ENCODE measurements around the gene SCLY. TPM values are rescaled to one million over a fixed set of nuclear protein-coding genes. Genes with fewer than 3 reads are reported as not detected.

Gene SCLY
- polyA plus RNA-seq, 1 experiment: 11.2 TPM

GRCh38 chr2:238095143-238095542 is 34.3 kb downstream of the SCLY start:
- ChIA-PET POLR2A (no interaction called here), CTCF (interaction anchor here (0.5 kb wide), 1 partner anchor 113 kb away, joined by 3 read pairs; no protein-coding TSS in a partner anchor)
- no peak overlapping the region for H3K27ac ChIP-seq (ENCODE audit: low read depth, low read length)
- peaks cover 9% of the 10 kb centered on the region; the same call in 1 of the 2 replicates for H3K9me3 ChIP-seq (ENCODE audit: control insufficient read depth, insufficient read depth, low read length)
- TF ChIP-seq CTCF (IDR thresholded peaks at IDR 0.05; ENCODE audit: low read depth, low read length): no peak
- DNase-seq (ENCODE audit: low read depth, low spot score): no peak
- H3K4me3 ChIP-seq (ENCODE audit: low read depth, low read length): no peak overlapping the region
- H3K27me3 ChIP-seq (ENCODE audit: control insufficient read depth, insufficient read depth, low read length): no peaks in the 10 kb centered on the region

DNA sequence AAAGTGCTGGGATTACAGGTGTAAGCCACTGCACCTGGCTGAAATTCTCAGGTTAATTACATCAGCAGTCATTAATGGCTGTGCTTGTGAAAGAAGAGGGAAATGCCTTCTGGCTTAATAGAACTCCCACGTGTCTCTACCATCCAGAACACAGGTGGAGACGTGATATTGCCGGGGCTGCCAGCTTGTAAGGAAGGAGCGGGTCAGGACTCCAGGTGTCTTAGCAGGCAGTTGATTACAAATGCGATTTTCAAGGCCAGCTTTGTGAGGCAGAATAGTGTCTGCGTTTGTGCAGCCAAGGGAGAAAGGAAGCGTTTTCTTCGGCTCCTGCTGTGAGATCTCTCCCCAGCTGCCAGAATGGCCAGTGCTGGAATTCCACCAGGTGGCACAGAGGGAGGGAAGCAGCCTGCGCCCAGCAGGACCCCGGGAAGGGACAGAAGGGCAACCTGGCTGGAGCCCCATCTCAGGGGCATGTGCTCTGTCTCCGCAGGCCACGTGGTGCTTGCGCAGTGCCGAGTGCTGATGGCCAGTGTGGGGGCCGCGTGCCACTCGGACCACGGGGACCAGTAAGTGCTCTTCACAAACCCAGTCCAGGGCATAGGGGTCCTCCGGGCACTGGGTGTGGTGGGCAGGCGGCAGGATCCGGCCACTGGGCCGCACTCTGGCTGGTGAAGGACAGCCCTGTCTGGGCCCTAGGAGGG is 35.7 kb downstream of the SCLY start:
- ChIA-PET CTCF (no interaction called here), POLR2A (no interaction called here)
- no peak overlapping the region for H3K4me3 ChIP-seq (ENCODE audit: low read depth, low read length)
- peaks cover 9% of the 10 kb centered on the region; the same call in 1 of the 2 replicates for H3K9me3 ChIP-seq (ENCODE audit: control insufficient read depth, insufficient read depth, low read length)
- no peak for DNase-seq (ENCODE audit: low read depth, low spot score)
- TF ChIP-seq CTCF (IDR thresholded peaks at IDR 0.05; ENCODE audit: low read depth, low read length): no peak
- no peaks in the 10 kb centered on the region for H3K27me3 ChIP-seq (ENCODE audit: control insufficient read depth, insufficient read depth, low read length)
- no peak overlapping the region for H3K27ac ChIP-seq (ENCODE audit: low read depth, low read length)

DNA sequence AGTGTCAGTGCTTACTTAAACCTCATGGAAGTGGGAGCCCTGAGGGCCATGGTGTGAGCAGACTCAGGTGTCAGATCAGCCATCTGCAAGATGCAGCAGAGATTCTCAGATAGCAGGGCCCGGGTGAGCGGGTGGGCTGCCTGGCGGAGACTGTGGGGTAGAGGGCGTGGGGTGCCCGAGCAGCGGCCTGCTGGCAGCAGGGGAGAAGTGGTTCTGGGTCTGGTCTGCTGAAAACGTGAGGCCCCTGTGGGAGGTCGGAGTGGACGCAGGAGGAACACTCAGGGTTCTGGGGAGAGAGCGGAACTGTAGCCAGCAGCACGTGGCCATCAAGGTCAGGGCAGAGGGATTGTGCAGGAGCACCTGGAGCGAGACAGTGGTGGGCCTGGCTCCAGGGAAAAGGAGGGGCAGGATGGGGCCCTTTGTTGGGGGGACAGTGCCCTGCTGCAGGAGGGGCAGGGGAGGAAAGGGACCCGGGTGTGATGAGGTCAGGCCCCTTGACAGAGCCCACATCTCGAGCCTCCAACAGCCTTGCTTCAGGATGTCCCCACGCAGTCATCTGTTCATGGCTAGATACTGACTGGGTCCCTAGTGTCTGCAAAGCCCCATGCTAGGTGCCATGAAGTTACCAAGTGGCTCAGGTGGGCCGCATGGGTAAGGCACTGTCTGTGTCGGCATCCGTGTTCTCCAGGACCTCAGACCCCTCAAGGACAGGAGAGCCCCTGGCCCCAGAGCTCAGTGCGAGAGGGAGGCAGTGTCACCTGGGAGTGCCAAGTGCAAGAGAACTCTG is 36.6 kb downstream of the SCLY start:
- no peak overlapping the region for H3K4me3 ChIP-seq (ENCODE audit: low read depth, low read length)
- peaks cover 9% of the 10 kb centered on the region; the same call in 1 of the 2 replicates for H3K9me3 ChIP-seq (ENCODE audit: control insufficient read depth, insufficient read depth, low read length)
- ChIA-PET POLR2A (no interaction called here), CTCF (interaction anchor here (0.6 kb wide), 1 partner anchor 166 kb away, joined by 3 read pairs; no protein-coding TSS in a partner anchor)
- H3K27ac ChIP-seq (ENCODE audit: low read depth, low read length): no peak overlapping the region
- DNase-seq (ENCODE audit: low read depth, low spot score): no peak
- H3K27me3 ChIP-seq (ENCODE audit: control insufficient read depth, insufficient read depth, low read length): no peaks in the 10 kb centered on the region
- TF ChIP-seq CTCF (IDR thresholded peaks at IDR 0.05; ENCODE audit: low read depth, low read length): no peak

DNA sequence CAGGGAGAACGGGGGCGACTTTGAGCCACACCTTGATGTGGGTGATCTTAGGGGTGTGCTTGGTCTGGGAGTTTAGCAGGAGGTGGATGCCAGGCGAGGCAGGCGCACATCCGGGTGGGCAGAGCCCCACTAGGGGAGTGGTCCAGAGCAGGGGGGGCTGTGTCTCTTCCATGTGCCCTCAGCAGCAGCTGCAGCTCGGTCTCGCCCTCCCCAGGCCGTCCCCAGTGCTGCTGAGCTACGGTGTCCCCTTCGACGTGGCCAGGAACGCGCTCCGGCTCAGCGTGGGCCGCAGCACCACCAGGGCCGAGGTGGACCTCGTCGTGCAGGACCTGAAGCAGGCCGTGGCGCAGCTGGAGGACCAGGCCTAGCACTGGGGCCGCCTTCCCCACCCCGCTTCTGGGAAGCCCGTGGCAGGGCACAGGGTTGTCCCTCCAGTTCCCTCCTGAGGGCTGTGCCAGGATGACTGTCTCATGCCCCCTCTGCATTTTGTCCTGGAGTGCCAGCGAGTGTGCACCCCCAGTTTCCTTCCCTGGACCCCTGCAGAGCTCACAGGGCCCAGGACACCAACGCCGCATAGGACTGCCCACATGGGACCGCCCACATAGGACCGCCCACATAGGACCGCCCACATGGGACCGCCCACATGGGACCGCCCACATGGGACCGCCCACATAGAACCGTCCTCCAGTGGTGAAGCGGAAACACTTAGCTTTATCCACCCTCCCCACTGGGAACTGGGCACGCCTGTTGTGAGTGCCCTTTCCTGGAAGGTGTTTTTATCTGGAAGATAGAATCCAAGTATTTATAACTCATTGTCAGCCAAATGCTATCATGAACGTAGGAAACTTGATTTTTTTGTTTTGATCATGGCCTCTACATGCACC is 37.4 kb downstream of the SCLY start:
- H3K9me3 ChIP-seq (ENCODE audit: control insufficient read depth, insufficient read depth, low read length): peaks cover 9% of the 10 kb centered on the region; the same call in 1 of the 2 replicates
- H3K27ac ChIP-seq (ENCODE audit: low read depth, low read length): no peak overlapping the region
- H3K4me3 ChIP-seq (ENCODE audit: low read depth, low read length): no peak overlapping the region
- peak; percentile 23 for DNase-seq (ENCODE audit: low read depth, low spot score)
- ChIA-PET CTCF (interaction anchor here (0.6 kb wide), 2 partner anchors 165 to 175 kb away, joined by 3 read pairs; no protein-coding TSS in a partner anchor), POLR2A (interaction anchor here (0.5 kb wide), 1 partner anchor 137 kb away, joined by 3 read pairs; no protein-coding TSS in a partner anchor)
- H3K27me3 ChIP-seq (ENCODE audit: control insufficient read depth, insufficient read depth, low read length): no peaks in the 10 kb centered on the region
- no peak for TF ChIP-seq CTCF (IDR thresholded peaks at IDR 0.05; ENCODE audit: low read depth, low read length)
